Measurements from ENCODE around the gene MAP7D3. TPM values are rescaled to one million over a fixed set of nuclear protein-coding genes. Genes with fewer than 3 reads are reported as not detected.

MAP7D3 gene
- total and polyA plus RNA-seq, 2 of the 4 experiments (the other 2 are of a cell fraction): 10.0 to 23.8 TPM

DNA sequence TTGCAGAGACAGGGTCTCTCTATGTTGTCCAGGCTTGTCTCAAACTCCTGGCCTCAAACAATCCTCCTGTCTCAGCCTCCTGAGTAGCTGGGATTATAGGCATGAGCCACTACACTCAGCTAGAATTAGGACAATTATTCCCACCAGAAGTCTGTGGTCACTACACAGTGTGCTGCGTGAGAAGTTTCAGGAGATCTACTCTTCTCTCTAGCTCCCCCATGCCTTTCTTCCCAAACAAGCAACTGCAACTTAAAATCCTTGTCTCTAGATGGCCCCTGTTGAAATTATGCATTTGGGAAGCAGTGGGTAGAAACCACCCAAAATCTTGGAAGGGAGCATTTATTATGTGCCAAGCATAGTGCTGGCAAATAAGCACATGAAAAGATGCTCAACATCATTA lies 21.1 kb upstream of the MAP7D3 start:
- CTCF ChIA-PET: interaction anchor here (2.6 kb wide), 1 partner anchor 244 kb away, joined by 9 read pairs; no protein-coding TSS in a partner anchor
- DNase-seq (no peak), ATAC-seq (ENCODE audit: low read depth) (no peak; the same call in 1 of the 2 replicates)
- no peak overlapping the region for H3K4ac ChIP-seq (ENCODE audit: low read depth, low read length)
- TF ChIP-seq MAZ (IDR thresholded peaks at IDR 0.05; ENCODE audit: borderline replicate concordance, low read depth, low read length) (no peak), CHD1 (IDR thresholded peaks at IDR 0.05; ENCODE audit: low read depth, low read length) (no peak), MAFK (IDR thresholded peaks at IDR 0.05; ENCODE audit: low read depth, low read length) (no peak), RFX5 (IDR thresholded peaks at IDR 0.05; ENCODE audit: low read depth, low read length) (no peak), CEBPB (IDR thresholded peaks at IDR 0.05; ENCODE audit: low read depth, low read length) (no peak)
- TF ChIP-seq, protein P1, sequence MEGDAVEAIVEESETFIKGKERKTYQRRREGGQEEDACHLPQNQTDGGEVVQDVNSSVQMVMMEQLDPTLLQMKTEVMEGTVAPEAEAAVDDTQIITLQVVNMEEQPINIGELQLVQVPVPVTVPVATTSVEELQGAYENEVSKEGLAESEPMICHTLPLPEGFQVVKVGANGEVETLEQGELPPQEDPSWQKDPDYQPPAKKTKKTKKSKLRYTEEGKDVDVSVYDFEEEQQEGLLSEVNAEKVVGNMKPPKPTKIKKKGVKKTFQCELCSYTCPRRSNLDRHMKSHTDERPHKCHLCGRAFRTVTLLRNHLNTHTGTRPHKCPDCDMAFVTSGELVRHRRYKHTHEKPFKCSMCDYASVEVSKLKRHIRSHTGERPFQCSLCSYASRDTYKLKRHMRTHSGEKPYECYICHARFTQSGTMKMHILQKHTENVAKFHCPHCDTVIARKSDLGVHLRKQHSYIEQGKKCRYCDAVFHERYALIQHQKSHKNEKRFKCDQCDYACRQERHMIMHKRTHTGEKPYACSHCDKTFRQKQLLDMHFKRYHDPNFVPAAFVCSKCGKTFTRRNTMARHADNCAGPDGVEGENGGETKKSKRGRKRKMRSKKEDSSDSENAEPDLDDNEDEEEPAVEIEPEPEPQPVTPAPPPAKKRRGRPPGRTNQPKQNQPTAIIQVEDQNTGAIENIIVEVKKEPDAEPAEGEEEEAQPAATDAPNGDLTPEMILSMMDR (conservative IDR thresholded peaks at IDR 0.05; ENCODE audit: low read depth, low read length): 0 out of 2 replicates have a peak, but pooled peaks have one; percentile 9
- H3K27ac ChIP-seq (ENCODE audit: insufficient read depth, low read length): no peak overlapping the region
- no peaks in the 10 kb centered on the region for H3K9me3 ChIP-seq (ENCODE audit: control insufficient read depth, insufficient read depth, low read length)
- H2BK120ac ChIP-seq (ENCODE audit: low read depth, low read length): no peak overlapping the region
- no peak overlapping the region for H3K9ac ChIP-seq (ENCODE audit: low read depth, low read length)
- no peak overlapping the region for H2BK20ac ChIP-seq (ENCODE audit: low read depth, low read length)
- POLR2A ChIA-PET (ENCODE audit: unreplicated experiment): no interaction called here
- H3K27me3 ChIP-seq (ENCODE audit: control insufficient read depth, insufficient read depth, low read length): peaks cover 4% of the 10 kb centered on the region; the same call in 1 of the 2 replicates
- WGBS, 2 experiments (ENCODE audit: extremely low coverage in 2 of 2, insufficient read length in 1 of 2): no CpG with 5 or more reads among the region's 1 CpG
- H2BK15ac ChIP-seq (ENCODE audit: low read depth, low read length): no peak overlapping the region
- H2BK5ac ChIP-seq (ENCODE audit: low read depth, low read length, poor library complexity, severe bottlenecking): no peak overlapping the region
- no TSS peak for BruUV-seq (replicated peaks)
- no peak overlapping the region for H2AK5ac ChIP-seq (ENCODE audit: low read depth, low read length)
- H3K9me1 ChIP-seq (ENCODE audit: insufficient read depth, low read length): no peaks in the 10 kb centered on the region
- no peak overlapping the region for H3K23ac ChIP-seq (ENCODE audit: low read depth, low read length)
- dilution Hi-C loops (cut with HindIII; ENCODE audit: low sequenced_read_pairs, unreplicated experiment): no loop called here
- H3K79me1 ChIP-seq (ENCODE audit: low read depth in 1 of 2, low read length in 2 of 2): no peaks in the 10 kb centered on the region
- no peak overlapping the region for H3K56ac ChIP-seq (ENCODE audit: extremely low read depth, insufficient read depth, low read length)
- no peaks in the 10 kb centered on the region for H3K4me1 ChIP-seq (ENCODE audit: control insufficient read depth, insufficient read depth, low read length)
- no peak overlapping the region for H3K4me2 ChIP-seq (ENCODE audit: low read depth, low read length)
- no peak overlapping the region for H3K4me3 ChIP-seq (ENCODE audit: insufficient read depth, low read depth, low read length)
- no peak overlapping the region for H2AFZ ChIP-seq (replicated peaks; ENCODE audit: low read length, poor library complexity)
- H4K91ac ChIP-seq (ENCODE audit: insufficient read depth, low read depth, low read length): no peak overlapping the region
- no peak overlapping the region for H2AK9ac ChIP-seq (replicated peaks; ENCODE audit: low read depth, low read length, poor library complexity)
- in situ Hi-C loops (cut with MboI; ENCODE audit: low sequenced_read_pairs): no loop called here
- no peak overlapping the region for H4K5ac ChIP-seq (ENCODE audit: low read depth, low read length)
- intact Hi-C loops (cut with micrococcal nuclease): no loop called here
- no peaks in the 10 kb centered on the region for H3K36me3 ChIP-seq (ENCODE audit: control insufficient read depth, insufficient read depth, low read length)
- H3K18ac ChIP-seq (ENCODE audit: low read depth, low read length): no peak overlapping the region
- no peaks in the 10 kb centered on the region for H4K20me1 ChIP-seq (ENCODE audit: insufficient read depth, low read length)
- H4K8ac ChIP-seq (ENCODE audit: low read depth in 2 of 2, low read length in 2 of 2): no peak overlapping the region
- no peak overlapping the region for H3K14ac ChIP-seq (replicated peaks; ENCODE audit: low read depth, low read length)
